ENCODE measurements around the gene PCDHGB6.
"Not testable (repeated sequence)": the region's sequence is repeated elsewhere in the genome, so short reads cannot be mapped to it uniquely, and the experiment has no call there.

Gene PCDHGB6

GRCh38 chr5:141419074-141419880, 11.5 kb downstream of the PCDHGB6 start:
- no peak for DNase-seq (ENCODE audit: low spot score)

DNA sequence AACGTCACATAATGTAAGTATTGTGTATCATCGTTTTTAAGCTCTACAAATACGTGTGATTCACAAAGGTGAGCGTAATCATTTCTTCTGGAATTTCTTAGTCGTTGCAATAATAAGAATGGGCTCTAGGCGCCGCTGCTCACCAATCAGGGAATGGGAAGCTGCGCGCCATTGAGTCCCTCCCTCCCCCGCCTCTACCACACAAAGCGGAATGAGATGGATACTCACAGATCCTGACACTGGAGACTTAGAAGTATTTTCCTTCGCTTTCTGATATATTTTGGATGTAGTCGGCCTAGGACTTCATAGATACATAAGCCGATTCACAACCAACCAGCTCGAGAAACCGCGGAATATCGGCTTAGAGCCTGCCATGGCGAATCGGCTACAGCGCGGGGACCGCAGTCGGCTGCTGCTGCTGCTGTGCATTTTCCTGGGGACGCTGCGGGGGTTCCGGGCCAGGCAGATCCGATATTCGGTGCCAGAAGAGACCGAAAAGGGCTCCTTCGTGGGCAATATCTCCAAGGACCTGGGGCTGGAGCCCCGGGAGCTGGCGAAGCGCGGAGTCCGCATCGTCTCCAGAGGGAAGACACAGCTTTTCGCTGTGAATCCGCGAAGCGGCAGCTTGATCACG, 13.2 kb downstream of the PCDHGB6 start, which contains the start of gene PCDHGA11:
TSS of gene PCDHGA11 (plus strand) at position 197 of the 634 bp plus-strand sequence. CDS start at position 374, 177 bp downstream.
- DNase-seq (ENCODE audit: low spot score): no peak

GRCh38 chr5:141421489-141421855, 13.7 kb downstream of the PCDHGB6 start:
- DNase-seq (ENCODE audit: low spot score): no peak

DNA sequence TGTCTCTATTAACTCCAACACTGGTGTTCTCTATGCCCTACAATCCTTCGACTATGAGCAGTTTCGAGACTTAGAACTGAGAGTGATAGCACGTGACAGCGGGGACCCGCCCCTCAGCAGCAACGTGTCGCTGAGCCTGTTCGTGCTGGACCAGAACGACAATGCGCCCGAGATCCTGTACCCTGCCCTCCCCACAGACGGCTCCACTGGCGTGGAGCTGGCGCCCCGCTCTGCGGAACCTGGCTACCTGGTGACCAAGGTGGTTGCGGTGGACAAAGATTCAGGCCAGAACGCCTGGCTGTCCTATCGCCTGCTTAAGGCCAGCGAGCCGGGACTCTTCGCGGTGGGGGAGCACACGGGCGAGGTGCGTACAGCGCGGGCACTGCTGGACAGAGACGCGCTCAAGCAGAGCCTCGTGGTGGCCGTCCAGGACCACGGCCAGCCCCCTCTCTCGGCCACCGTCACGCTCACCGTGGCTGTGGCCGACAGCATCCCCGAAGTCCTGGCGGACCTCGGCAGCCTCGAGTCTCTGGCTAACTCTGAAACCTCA, 15.0 kb downstream of the PCDHGB6 start:
- no peak for DNase-seq (ENCODE audit: low spot score)

DNA sequence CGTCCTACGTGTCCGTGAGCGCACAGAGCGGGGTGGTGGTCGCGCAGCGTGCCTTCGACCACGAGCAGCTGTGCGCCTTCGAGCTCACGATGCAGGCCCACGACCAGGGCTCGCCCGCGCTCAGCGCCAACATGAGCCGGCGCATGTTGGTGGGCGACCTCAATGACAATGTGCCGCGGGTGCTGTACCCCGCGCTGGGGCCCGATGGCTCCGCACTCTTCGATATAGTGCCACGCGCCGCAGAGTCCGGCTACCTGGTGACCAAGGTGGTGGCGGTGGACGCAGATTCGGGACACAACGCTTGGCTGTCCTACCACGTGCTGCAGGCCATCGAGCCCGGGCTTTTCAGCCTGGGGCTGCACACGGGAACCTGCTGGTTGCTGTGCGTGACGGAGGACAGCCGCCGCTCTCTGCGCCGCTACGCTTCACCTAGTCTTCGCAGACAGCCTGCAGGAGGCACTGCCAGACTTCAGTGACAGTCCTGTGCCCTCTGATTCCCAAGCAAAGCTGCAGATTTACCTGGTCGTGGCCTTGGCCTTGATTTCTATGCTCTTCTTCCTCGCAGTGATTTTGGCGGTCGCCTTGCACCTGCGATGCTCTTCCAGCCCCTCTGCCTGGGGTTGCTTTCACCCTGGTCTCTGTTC, 20.1 kb downstream of the PCDHGB6 start:
- DNase-seq (ENCODE audit: low spot score): no peak

- DNase-seq (ENCODE audit: low spot score): peak; percentile 69
These were observed 22.7 kb downstream of the PCDHGB6 start, which contains the start of gene PCDHGA12 for GRCh38 chr5:141430332-141431113. PCDHGA12 (plus strand) TSS chr5:141430507; CDS start chr5:141430760, 253 bp downstream.

- DNase-seq (ENCODE audit: low spot score): no peak
These were observed 23.5 kb downstream of the PCDHGB6 start for GRCh38 chr5:141431286-141431685.

GRCh38 chr5:141432308-141432707, 24.5 kb downstream of the PCDHGB6 start:
- not testable (repeated sequence) for DNase-seq (ENCODE audit: low spot score)

- not testable (repeated sequence) for DNase-seq (ENCODE audit: low spot score)
These were observed 24.9 kb downstream of the PCDHGB6 start for GRCh38 chr5:141432726-141433125.

DNA sequence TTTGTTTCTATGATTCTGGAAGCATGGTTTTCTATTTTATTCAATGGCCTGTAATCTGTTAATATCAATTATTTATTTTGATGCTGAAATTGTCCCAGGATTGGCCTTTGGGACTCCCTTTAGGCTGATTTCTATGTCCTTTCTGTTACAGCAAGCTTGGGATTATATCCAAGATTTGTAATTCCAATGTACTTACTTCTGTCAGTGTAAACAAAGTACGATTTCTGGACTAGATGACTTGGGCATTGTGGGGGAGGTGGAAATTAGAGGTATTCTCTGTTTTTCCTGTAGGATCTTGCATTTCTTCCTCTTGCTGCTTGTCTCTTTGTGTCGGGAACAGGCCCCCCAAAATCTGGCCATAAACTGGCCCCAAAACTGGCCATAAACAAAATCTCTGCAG, 26.2 kb downstream of the PCDHGB6 start:
- no peak for DNase-seq (ENCODE audit: low spot score)

- no peak for DNase-seq (ENCODE audit: low spot score)
These were observed 29.4 kb downstream of the PCDHGB6 start for GRCh38 chr5:141437221-141437620.

GRCh38 chr5:141439411-141440141, 31.8 kb downstream of the PCDHGB6 start:
- no peak for DNase-seq (ENCODE audit: low spot score)

- no peak for DNase-seq (ENCODE audit: low spot score)
These were observed 32.5 kb downstream of the PCDHGB6 start for GRCh38 chr5:141440341-141440740.

- DNase-seq (ENCODE audit: low spot score): no peak
These were observed 33.9 kb downstream of the PCDHGB6 start for GRCh38 chr5:141441571-141442170.

Measured in pons (tissue), 1 donor.